ENCODE measurements around the gene LINGO3.
A peak's percentile ranks its signal among the peaks of the same experiment; 100 is the strongest.

The LINGO3 gene

GRCh38 chr19:2344381-2344870 lies 36.5 kb upstream of the LINGO3 start:
- Mint-ChIP-seq H3K4me3 (no peak overlapping the region), H3K9me3 (no peaks in the 10 kb centered on the region)

GRCh38 chr19:2343289-2343982 lies 35.5 kb upstream of the LINGO3 start:
- H3K36me3 Mint-ChIP-seq, result peaks cover 10% of the 10 kb centered on the region
- DNase-seq (ENCODE audit: low spot score in 2 of 2) (no peak), ATAC-seq (ENCODE audit: low read depth) (no peak)
- no peaks in the 10 kb centered on the region for H3K9me3 Mint-ChIP-seq
- H3K27me3 Mint-ChIP-seq, result no peaks in the 10 kb centered on the region
- H3K27ac Mint-ChIP-seq, result no peak overlapping the region
- H3K4me1 Mint-ChIP-seq, result peaks cover 5% of the 10 kb centered on the region
- no peak overlapping the region for H3K4me3 Mint-ChIP-seq

More at GRCh38 chr19:2344381-2344870, 36.5 kb upstream of the LINGO3 start:
- Mint-ChIP-seq H3K27me3 (no peaks in the 10 kb centered on the region), H3K36me3 (peaks cover 10% of the 10 kb centered on the region), H3K4me1 (peaks cover 5% of the 10 kb centered on the region), H3K27ac (no peak overlapping the region)
- DNase-seq (ENCODE audit: low spot score in 2 of 2) (no peak), ATAC-seq (ENCODE audit: low read depth) (no peak)

- ATAC-seq (ENCODE audit: low read depth) (no peak), DNase-seq (ENCODE audit: low spot score in 2 of 2) (no peak)
- no peaks in the 10 kb centered on the region for H3K27me3 Mint-ChIP-seq
- H3K36me3 Mint-ChIP-seq, result peaks cover 10% of the 10 kb centered on the region
- no peaks in the 10 kb centered on the region for H3K9me3 Mint-ChIP-seq
- H3K4me1 Mint-ChIP-seq, result peaks cover 5% of the 10 kb centered on the region
- no peak overlapping the region for H3K4me3 Mint-ChIP-seq
- H3K27ac Mint-ChIP-seq, result no peak overlapping the region
Observed at GRCh38 chr19:2342656-2343288, 34.8 kb upstream of the LINGO3 start.

- Mint-ChIP-seq H3K27ac (no peak overlapping the region), H3K27me3 (no peaks in the 10 kb centered on the region), H3K4me1 (peaks cover 10% of the 10 kb centered on the region), H3K4me3 (no peak overlapping the region), H3K36me3 (peaks cover 14% of the 10 kb centered on the region), H3K9me3 (no peaks in the 10 kb centered on the region)
- ATAC-seq (ENCODE audit: low read depth) (no peak), DNase-seq (ENCODE audit: low spot score in 2 of 2) (no peak)
Observed at GRCh38 chr19:2341982-2342381, 34.0 kb upstream of the LINGO3 start.

GRCh38 chr19:2341244-2341751 lies 33.3 kb upstream of the LINGO3 start:
- Mint-ChIP-seq H3K27me3 (no peaks in the 10 kb centered on the region), H3K36me3 (peaks cover 17% of the 10 kb centered on the region), H3K27ac (no peak overlapping the region), H3K4me3 (no peak overlapping the region), H3K4me1 (peaks cover 14% of the 10 kb centered on the region), H3K9me3 (no peaks in the 10 kb centered on the region)
- DNase-seq (ENCODE audit: low spot score in 2 of 2) (no peak), ATAC-seq (ENCODE audit: low read depth) (no peak)

GRCh38 chr19:2340496-2341243 lies 32.7 kb upstream of the LINGO3 start:
- no peak overlapping the region for H3K27ac Mint-ChIP-seq
- H3K36me3 Mint-ChIP-seq, result peaks cover 21% of the 10 kb centered on the region

GRCh38 chr19:2339644-2340310 lies 31.8 kb upstream of the LINGO3 start:
- peaks cover 20% of the 10 kb centered on the region for H3K4me1 Mint-ChIP-seq
- H3K4me3 Mint-ChIP-seq, result no peak overlapping the region
- H3K9me3 Mint-ChIP-seq, result peaks cover 2% of the 10 kb centered on the region
- no peak for ATAC-seq (ENCODE audit: low read depth)
- H3K27ac Mint-ChIP-seq, result no peak overlapping the region
- peaks cover 23% of the 10 kb centered on the region for H3K36me3 Mint-ChIP-seq
- H3K27me3 Mint-ChIP-seq, result no peaks in the 10 kb centered on the region
- no peak for DNase-seq (ENCODE audit: low spot score in 2 of 2)

More at GRCh38 chr19:2340496-2341243, 32.7 kb upstream of the LINGO3 start:
- ATAC-seq (ENCODE audit: low read depth) (no peak), DNase-seq (ENCODE audit: low spot score in 2 of 2) (no peak)
- Mint-ChIP-seq H3K9me3 (peaks cover 1% of the 10 kb centered on the region), H3K4me3 (no peak overlapping the region), H3K27me3 (no peaks in the 10 kb centered on the region), H3K4me1 (peaks cover 18% of the 10 kb centered on the region)

- peaks cover 2% of the 10 kb centered on the region for H3K9me3 Mint-ChIP-seq
- no peaks in the 10 kb centered on the region for H3K27me3 Mint-ChIP-seq
- no peak overlapping the region for H3K27ac Mint-ChIP-seq
- ATAC-seq (ENCODE audit: low read depth), result no peak
- no peak for DNase-seq (ENCODE audit: low spot score in 2 of 2)
- H3K36me3 Mint-ChIP-seq, result peaks cover 21% of the 10 kb centered on the region
- H3K4me1 Mint-ChIP-seq, result peaks cover 21% of the 10 kb centered on the region
- H3K4me3 Mint-ChIP-seq, result no peak overlapping the region
Observed at GRCh38 chr19:2338751-2339643, 31.0 kb upstream of the LINGO3 start.

- Mint-ChIP-seq H3K4me1 (peaks cover 27% of the 10 kb centered on the region), H3K9me3 (peaks cover 2% of the 10 kb centered on the region), H3K27ac (no peak overlapping the region), H3K36me3 (peaks cover 21% of the 10 kb centered on the region), H3K27me3 (no peaks in the 10 kb centered on the region), H3K4me3 (no peak overlapping the region)
- ATAC-seq (ENCODE audit: low read depth), result no peak
- DNase-seq (ENCODE audit: low spot score in 2 of 2), result no peak
Observed at GRCh38 chr19:2338055-2338615, 30.2 kb upstream of the LINGO3 start.

GRCh38 chr19:2337329-2337707 lies 29.4 kb upstream of the LINGO3 start:
- H3K36me3 Mint-ChIP-seq, result peaks cover 21% of the 10 kb centered on the region
- H3K27me3 Mint-ChIP-seq, result no peaks in the 10 kb centered on the region
- ATAC-seq (ENCODE audit: low read depth), result no peak
- no peak for DNase-seq (ENCODE audit: low spot score in 2 of 2)
- no peak overlapping the region for H3K27ac Mint-ChIP-seq
- peaks cover 2% of the 10 kb centered on the region for H3K9me3 Mint-ChIP-seq
- peaks cover 33% of the 10 kb centered on the region for H3K4me1 Mint-ChIP-seq
- H3K4me3 Mint-ChIP-seq, result no peak overlapping the region

GRCh38 chr19:2336528-2337328 lies 28.8 kb upstream of the LINGO3 start:
- Mint-ChIP-seq H3K4me3 (no peak overlapping the region), H3K36me3 (peaks cover 21% of the 10 kb centered on the region), H3K9me3 (peaks cover 2% of the 10 kb centered on the region), H3K4me1 (peaks cover 38% of the 10 kb centered on the region), H3K27me3 (no peaks in the 10 kb centered on the region), H3K27ac (peak overlapping the region; percentile 83)
- no peak for ATAC-seq (ENCODE audit: low read depth)
- DNase-seq (ENCODE audit: low spot score in 2 of 2), result no peak

GRCh38 chr19:2335848-2336247 lies 27.9 kb upstream of the LINGO3 start:
- DNase-seq (ENCODE audit: low spot score in 2 of 2), result no peak
- Mint-ChIP-seq H3K36me3 (peaks cover 19% of the 10 kb centered on the region), H3K27me3 (no peaks in the 10 kb centered on the region), H3K27ac (peak overlapping the region; percentile 83), H3K4me3 (peak overlapping the region; percentile 64), H3K4me1 (peaks cover 39% of the 10 kb centered on the region), H3K9me3 (peaks cover 2% of the 10 kb centered on the region)
- no peak for ATAC-seq (ENCODE audit: low read depth)
